Kidney (tissue), 14 donors: ENCODE measurements around the gene BHLHA15. TPM values are rescaled to one million over a fixed set of nuclear protein-coding genes. Genes with fewer than 3 reads are reported as not detected.

Source experiments
- DNase-seq, 5 donors: peaks; one replicate each; pipeline ENCODE4 v3.0.0-alpha.2; 2013 to 2020
- FAIRE-seq: peaks from 2 replicates; lab custom pipeline; 2012; peaks lifted over from hg19 to GRCh38; lab: Jason Lieb, UNC
- H3K27ac ChIP-seq, 2 donors: one replicate each; pipeline ENCODE4 v1.7.0; 2013; ENCODE audit warnings: low read depth in 2 of 2, low read length in 2 of 2, inconsistent platforms in 1 of 2
- H3K27me3 ChIP-seq: one replicate; pipeline ENCODE4 v1.7.1; 2013; ENCODE audit warnings: low read length, inconsistent platforms; ENCODE audit not compliant: control insufficient read depth, insufficient read depth
- H3K36me3 ChIP-seq, 3 donors: one replicate each; pipeline versions ENCODE4 v1.7.0 to v1.7.1; 2013; ENCODE audit warnings: low read length in 3 of 3, control low read depth in 1 of 3, inconsistent platforms in 1 of 3; ENCODE audit not compliant: insufficient read depth in 3 of 3, control insufficient read depth in 2 of 3
- H3K4me1 ChIP-seq, 3 donors: one replicate each; pipeline versions ENCODE4 v1.7.0 to v1.7.1; 2013; ENCODE audit warnings: low read length in 3 of 3, inconsistent platforms in 1 of 3, low read depth in 1 of 3; ENCODE audit not compliant: control insufficient read depth in 2 of 3, insufficient read depth in 2 of 3
- H3K4me3 ChIP-seq, 3 donors: one replicate each; pipeline versions ENCODE4 v1.7.0 to v1.8.1; 2013; ENCODE audit warnings: low read length in 3 of 3, control low read depth in 1 of 3, inconsistent platforms in 1 of 3
- H3K9ac ChIP-seq, 3 donors: one replicate each; pipeline versions ENCODE4 v1.7.0 to v1.7.1; 2013; ENCODE audit warnings: low read length in 3 of 3, control low read depth in 1 of 3, inconsistent platforms in 1 of 3
- H3K9me3 ChIP-seq, 3 donors: one replicate each; pipeline versions ENCODE4 v1.7.0 to v1.7.1; 2013; ENCODE audit warnings: low read length in 3 of 3, control low read depth in 1 of 3, inconsistent platforms in 1 of 3; ENCODE audit not compliant: control insufficient read depth in 2 of 3, insufficient read depth in 1 of 3
- CTCF ChIP-seq: IDR thresholded peaks from 3 replicates; pipeline ENCODE4 v1.5.1; 2012; ENCODE audit warnings: mild to moderate bottlenecking, moderate library complexity, borderline replicate concordance; ENCODE audit not compliant: insufficient read depth; ENCODE audit errors: extremely low read depth
- intact Hi-C: fragments of 100-400 bp; cut with DNase I; formaldehyde crosslinking; loops from one replicate; pipeline ENCODE4 v1.11.1; 2022
- polyA plus RNA-seq: library from polyadenylated mRNA; stranded (reverse); fragments of 350-450 nt; fragmentation: Illumina TruSeq; extraction: RNeasy Lipid Tissue Mini Kit (QIAGEN cat#74804); gene quantifications from one replicate; pipeline ENCODE4 v1.2.3, GENCODE V29; 2014; ENCODE audit warnings: low read depth, low replicate concordance; ENCODE audit not compliant: insufficient read depth
- total RNA-seq: library from RNA; stranded (reverse); fragmentation: NEBNext Ultra II Directional; extraction: Animal tissue kit (Norgen Biotek cat#: 25700); gene quantifications from one replicate; pipeline ENCODE4 v1.2.1, GENCODE V29; 2021
- donor health status: control.
- donor health status: control.
- donor health status: control.
- donor health status: control.
- donor health status: control.
- donor health status: DM: yes; HTN: yes; CAD: no.
- donor health status: Normal renal cell carcinoma (clear cell type).

BHLHA15 gene
- total and polyA plus RNA-seq, 2 donors from 2014 or later, result 3.1 TPM; not detected in 1

DNA sequence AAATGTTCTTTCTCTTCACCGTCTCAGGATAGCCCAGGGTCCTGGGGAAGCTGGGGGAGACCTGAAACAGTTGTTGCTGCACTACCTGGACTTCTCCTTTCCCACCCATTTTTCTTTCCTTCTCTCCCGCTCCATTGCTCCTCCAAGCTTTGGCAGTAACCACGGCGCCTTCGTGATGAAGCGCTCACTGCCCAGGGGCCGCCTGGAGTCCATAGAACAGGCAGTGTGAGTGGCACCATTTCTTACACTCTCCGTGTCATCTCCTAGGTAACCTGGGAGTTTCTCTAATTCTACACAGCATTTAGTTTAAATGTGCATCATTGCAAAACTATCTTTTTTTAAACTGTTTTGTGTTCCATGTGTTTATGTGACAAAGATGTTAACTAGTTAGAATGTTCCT is 40.3 kb upstream of the BHLHA15 start:
- no peaks in the 10 kb centered on the region for H3K27me3 ChIP-seq
- no peak for TF ChIP-seq CTCF
- DNase-seq (peak in 1 of 5 donors; percentile 27), FAIRE-seq (no peak)
- no peak overlapping the region for H3K27ac ChIP-seq
- no peaks in the 10 kb centered on the region for H3K9me3 ChIP-seq
- H3K9ac ChIP-seq, result no peak overlapping the region
- H3K36me3 ChIP-seq, result peaks cover 0 to 14% (median 6%) of the 10 kb centered on the region in 3 donors
- intact Hi-C loops, result no loop called here
- H3K4me1 ChIP-seq, result peaks cover 0 to 2% (median under 1%) of the 10 kb centered on the region in 3 donors
- H3K4me3 ChIP-seq, result no peak overlapping the region

GRCh38 chr7:98171449-98171848 is 39.8 kb upstream of the BHLHA15 start:
- intact Hi-C loops, result no loop called here
- no peaks in the 10 kb centered on the region for H3K4me1 ChIP-seq

GRCh38 chr7:98174334-98175259 is 36.6 kb upstream of the BHLHA15 start:
- Histone ChIP-seq H3K36me3 (peaks cover 0 to 15% (median 6%) of the 10 kb centered on the region in 3 donors), H3K4me3 (no peak overlapping the region), H3K4me1 (no peaks in the 10 kb centered on the region), H3K9me3 (no peaks in the 10 kb centered on the region), H3K9ac (no peak overlapping the region), H3K27ac (no peak overlapping the region), H3K27me3 (no peaks in the 10 kb centered on the region)
- no peak for FAIRE-seq
- no peak for TF ChIP-seq CTCF
- intact Hi-C loops, result no loop called here
- no peak for DNase-seq

More at GRCh38 chr7:98171449-98171848, 39.8 kb upstream of the BHLHA15 start:
- DNase-seq, result no peak
- Histone ChIP-seq H3K27me3 (no peaks in the 10 kb centered on the region), H3K9ac (no peak overlapping the region), H3K9me3 (no peaks in the 10 kb centered on the region), H3K36me3 (peaks cover 0 to 14% (median 6%) of the 10 kb centered on the region in 3 donors), H3K4me3 (no peak overlapping the region), H3K27ac (no peak overlapping the region)
- TF ChIP-seq CTCF, result no peak
- no peak for FAIRE-seq
